ENCODE results near the gene TINAGL1.

Gene TINAGL1, protein sequence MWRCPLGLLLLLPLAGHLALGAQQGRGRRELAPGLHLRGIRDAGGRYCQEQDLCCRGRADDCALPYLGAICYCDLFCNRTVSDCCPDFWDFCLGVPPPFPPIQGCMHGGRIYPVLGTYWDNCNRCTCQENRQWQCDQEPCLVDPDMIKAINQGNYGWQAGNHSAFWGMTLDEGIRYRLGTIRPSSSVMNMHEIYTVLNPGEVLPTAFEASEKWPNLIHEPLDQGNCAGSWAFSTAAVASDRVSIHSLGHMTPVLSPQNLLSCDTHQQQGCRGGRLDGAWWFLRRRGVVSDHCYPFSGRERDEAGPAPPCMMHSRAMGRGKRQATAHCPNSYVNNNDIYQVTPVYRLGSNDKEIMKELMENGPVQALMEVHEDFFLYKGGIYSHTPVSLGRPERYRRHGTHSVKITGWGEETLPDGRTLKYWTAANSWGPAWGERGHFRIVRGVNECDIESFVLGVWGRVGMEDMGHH

DNA sequence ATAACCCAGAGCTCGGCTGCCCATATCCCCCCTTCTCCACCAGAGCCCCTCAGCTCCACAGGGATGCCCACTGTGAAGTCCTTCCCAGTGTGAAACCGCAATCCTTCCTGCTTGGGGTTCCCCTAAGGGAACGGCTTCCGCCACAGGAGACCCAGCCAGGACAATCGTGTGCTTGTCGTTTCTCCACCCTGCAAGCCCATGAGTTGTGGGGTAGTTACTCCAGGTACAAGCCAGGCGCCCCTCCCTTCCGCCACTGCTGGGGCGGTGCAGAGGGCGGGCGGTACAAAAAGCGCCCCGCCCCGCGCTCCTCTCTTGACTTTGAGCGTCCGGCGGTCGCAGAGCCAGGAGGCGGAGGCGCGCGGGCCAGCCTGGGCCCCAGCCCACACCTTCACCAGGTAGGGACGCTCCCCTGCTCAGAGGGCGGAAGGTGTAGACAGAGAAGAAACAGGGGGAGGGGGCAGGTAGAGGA is at the start of gene TINAGL1:
Gene TINAGL1, plus strand, starts transcription at position 315 of the 469 bp plus-strand sequence. CDS start 634 bp downstream, outside the sequence.
- no peak for DNase-seq

DNA sequence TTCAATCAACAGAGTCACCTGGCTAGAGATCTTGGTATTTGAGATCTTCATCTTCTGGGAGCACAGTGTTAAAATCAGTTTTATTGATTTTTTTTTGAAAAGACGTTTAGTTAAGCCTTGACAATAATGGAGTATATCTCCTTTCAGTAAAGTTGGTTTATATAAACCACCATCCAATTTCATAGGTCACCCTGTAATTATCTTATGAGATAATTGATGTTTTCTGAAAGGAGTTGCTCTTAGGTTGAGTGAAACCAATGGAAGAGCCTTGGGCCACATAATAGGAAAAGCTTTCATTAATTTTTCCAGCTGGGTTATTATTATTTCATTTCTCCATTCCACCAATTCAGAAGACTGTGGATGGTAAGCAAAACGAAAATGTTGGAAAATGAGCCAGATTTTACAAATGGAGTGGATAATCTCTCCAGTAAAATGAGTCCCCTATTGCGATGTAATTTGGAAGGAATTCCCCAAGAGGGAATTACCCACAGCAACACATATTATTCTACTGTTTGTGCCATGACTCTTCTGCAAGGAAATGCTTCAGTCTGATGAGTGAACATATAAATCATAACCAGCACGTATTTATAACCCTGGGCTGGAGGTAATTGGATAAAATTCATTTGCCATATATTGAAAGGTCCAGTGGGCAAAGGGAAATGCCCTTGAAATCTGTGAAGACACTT is 46.2 kb upstream of the TINAGL1 start:
- DNase-seq: no peak

DNA sequence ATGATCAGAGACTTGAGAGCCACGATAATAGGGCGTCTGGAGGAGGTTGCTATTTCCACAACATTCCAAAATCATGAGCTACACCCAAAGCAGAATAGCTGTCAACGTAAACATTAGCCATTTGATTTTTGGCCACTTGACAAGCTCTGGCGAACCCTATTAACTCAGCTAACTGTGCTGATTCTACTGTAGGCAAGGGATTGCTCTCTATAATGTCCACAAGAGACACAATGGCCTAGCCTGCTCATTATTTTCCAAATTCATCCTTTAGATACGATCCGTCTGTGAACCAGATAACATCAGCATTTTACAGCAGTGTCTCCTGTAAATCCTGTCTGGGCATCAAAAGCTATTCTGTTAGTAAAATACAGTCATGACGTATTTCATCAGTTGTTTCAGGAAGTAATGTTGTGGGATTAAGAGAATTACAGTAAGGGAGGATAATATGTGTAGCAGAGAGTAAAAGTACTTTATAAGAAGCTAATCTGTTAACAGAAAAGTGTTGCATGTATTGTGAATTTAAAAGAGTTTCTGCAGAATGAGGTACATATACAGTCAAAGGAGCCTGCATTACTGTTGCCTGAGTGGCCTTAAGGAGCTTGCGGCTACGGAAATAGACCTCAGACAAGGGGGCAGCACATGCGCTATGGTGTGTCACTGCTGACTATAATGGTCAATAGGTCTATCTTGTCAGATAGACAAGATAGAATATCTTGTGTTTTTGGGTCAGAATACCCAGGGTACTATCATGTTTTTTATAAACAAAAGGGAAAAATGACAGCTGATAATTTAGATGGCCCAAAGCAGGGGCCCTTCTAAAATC is 44.9 kb upstream of the TINAGL1 start:
- DNase-seq: no peak

DNA sequence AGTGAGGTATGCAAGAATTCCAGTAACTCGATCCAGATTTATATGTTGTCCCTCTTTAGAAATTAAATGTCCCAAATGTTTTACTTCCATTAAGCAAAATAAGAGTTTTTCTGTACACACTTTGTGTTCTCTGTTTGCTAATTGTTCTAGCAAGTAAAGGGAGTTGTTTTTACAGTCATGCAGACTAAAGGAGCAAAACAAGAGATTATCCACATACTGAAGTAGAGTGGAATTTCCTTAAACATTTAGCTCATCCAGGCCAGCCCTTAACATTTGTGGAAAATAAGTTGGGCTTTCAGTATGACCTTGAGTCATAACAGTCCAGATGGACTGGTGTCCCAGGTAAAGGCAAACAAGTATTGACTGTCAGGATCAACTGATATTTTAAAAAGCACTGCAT is 44.1 kb upstream of the TINAGL1 start:
- DNase-seq: no peak

DNA sequence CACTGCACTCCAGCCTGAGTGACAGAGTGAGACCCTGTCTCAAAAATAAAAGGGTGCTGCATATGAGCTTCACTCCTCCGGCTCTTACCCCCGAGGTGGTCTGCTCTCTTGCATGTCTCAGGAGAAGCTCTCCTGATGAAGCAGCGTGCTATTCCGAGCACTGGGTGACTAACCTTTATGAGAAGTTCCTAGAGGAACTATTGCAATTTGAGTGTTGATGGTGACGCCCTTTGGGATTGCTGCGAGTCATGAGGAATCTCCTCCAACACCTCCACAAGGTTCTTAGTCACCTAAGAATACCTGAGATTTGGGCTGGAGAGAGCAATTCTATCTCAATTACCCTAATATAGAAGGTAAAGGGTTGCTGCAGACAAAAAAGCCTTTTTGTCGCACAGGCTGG is 40.8 kb upstream of the TINAGL1 start:
- DNase-seq: no peak

DNA sequence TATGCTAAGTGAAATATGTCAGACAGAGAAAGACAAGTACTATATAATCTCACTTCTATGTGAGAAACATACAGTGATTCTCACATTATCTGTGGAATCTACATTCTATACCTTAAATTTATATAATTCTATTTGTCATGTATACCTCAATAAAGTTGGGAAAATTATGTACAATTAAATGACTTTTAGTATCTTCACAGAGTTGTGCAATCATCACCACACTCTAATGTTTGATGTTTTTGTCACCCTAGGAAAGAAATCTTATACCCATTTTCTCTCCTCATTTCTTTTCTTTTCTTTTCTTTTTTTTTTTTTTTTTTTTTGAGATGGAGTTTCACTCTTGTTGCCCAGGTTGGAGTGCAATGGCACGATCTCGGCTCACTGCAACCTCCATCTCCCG is 37.0 kb upstream of the TINAGL1 start:
- no peak for DNase-seq

DNA sequence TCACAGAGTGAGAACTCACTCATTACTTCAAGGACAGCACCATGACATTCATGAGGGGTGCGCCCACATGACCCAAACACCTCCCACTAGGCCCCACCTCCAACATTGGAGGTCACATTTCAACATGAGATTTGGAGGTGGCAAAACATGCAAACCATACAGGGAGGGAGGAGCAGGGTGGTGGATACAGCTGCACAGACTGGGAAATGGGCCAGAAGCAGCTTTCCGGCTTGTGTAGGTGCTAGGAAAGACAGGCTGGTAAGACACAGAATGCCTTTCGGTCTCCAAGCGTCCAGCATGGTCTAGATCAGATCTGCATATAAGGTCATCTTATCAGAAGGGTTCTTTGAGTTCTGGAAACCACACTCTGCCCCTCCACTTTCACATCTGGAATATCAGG is 35.1 kb upstream of the TINAGL1 start:
- DNase-seq: no peak

DNA sequence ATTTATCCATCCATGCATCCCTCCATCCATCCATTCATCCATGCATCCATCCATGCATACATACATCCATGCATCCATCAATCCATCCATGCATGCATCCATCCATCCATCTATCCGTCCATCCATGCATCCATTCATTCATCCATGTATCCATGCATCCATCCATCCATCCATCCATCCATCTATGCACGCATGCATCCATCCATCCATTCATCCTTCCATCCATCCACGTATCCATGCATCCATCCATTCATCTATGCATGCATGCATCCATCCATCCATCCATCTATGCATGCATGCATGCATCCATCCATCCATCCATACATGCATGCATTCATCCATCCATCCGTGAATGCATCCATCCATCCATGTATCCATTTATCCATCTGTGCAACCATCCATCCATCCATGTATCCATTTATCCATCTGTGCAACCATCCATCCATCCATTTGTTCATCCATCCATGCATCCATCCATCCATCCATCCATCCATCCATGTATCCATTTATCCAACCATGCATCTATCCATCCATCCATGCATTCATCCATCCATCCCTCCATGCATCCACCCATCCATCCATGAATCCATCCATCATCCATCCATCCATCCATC is 30.3 kb upstream of the TINAGL1 start:
- no peak for DNase-seq

DNA sequence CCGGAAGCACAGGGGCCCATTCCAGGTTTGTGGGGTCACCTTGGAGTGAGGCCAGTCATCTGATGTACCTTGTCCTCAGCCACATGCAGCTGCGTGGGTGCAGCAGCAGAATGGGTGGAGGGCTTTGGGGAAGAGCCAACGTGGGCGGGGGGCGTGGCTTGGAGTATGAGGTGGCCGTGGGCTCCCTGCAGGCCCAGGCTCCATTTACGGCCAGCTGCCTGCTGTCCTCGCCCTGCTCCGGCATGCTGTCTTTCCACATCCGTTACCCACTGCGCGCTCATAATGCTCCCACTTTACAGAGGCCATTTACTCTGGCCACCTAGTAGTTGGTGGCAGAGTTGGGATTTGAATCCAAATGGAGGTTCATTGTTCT is 27.8 kb upstream of the TINAGL1 start:
- DNase-seq: no peak

DNA sequence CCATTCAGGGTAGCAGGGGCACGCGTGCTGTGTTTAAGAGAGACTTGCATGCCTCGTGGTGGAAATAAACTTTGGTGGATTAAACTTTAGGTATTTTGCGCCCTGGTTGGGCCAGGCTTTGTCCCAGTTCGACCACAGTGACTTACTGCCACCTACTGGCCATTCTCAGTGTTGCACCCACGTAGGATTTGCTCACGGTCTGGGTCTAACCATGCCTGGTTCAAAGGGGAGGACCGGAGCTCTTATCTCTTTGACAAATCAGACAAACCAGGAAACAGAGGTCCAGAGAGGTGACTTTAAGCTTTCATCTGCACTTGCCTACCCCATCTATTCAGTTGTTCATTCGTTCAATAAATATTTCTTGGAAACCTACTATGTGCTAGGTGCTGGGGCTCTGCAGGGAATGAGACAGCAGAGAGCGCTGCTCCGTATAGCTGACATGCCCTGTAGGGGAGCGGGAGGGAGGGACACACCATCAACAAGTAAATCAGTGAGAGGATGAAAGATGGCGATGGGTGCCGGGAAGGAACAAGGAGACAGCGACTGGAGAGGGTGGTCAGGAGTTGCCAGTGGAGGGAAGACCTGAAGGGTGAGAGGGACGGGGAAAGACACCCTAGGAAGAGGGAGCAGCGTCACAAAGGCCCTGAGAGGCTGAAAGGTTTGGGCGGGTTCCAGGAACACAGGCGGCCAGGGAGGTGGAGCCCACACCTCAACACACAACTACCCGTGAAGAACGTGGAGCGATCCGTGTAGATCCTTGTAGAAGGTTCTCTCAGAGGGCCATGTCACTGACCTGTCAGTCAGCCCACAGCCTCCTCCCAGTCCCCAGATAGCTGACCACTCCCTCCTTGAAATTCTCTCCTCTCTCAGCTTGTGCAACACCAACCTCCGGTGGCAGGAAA is 27.2 kb upstream of the TINAGL1 start:
- DNase-seq: peak; percentile 65

DNA sequence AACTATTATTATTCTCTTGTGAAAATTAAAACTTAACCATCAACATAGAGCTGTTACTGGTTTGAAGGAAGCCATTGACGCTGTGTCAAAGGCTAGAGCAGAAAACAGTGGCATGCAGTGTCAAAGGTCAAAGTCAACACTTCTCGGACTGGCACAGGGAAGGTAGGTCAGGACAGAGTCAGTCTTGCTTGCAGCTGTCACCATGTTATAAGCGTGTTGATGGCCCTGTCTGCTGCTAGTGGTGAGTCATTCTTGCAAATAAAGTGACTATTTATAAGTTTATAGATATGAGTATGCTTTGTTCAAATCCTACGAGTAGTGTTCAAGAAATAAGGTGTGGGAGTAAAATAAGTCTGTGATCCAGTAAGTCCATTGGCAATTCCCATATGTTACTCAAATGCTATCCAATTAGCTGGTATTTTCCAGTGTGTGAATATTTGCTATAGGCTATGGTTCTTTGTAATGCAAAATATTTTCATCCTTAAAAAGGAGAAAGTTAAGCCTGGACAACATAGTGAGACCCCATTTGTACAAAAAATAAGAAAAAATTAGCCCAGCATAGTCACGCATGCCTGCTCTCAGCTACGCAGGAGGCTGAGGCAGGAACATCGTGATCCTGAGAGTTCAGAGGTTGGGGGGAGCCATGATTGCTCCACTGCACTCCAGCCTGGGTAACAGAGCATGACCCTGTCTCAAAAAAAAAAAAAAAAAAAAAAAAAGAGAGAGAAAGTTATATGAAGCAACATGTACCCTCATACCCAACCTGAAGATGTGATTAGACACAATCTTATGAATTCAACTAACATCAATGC is 26.3 kb upstream of the TINAGL1 start:
- DNase-seq: no peak

DNA sequence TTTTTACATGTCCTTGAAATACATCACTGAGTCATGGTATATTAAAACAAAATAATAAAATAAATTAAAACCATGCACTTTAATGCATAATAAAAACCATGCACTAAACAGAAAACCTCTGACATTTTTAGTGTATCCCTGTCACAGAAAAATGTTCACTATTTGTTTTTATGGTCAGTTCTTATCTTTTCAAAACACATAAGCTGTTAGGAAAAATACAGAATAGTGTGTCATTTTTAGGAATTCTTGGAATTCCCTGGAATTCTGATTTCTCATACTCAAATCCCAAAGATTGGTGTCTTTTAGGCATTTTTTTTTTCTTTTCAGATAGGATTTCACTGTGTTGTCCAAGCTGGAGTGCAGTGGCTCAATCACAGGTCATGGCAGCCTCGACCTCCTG is 25.1 kb upstream of the TINAGL1 start:
- no peak for DNase-seq

DNA sequence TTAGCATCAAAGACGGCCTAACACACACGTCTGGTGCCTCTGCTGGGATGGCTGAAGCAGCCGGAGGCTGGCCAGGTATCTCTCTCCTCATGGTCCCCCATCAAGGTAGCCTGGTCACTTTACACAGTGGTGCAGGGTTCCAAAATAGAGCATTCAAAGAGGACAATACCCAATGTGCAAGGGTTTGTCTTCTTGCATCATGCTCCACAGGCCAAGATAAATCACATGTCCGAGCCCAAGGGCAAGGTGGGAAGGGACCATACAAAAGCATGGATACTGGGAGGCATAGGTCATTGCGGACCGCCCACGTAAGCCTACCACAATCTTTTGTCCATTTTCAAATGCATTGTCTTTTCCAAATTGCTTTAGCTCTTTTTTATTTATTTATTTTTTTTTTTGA is 23.8 kb upstream of the TINAGL1 start:
- DNase-seq: no peak

DNA sequence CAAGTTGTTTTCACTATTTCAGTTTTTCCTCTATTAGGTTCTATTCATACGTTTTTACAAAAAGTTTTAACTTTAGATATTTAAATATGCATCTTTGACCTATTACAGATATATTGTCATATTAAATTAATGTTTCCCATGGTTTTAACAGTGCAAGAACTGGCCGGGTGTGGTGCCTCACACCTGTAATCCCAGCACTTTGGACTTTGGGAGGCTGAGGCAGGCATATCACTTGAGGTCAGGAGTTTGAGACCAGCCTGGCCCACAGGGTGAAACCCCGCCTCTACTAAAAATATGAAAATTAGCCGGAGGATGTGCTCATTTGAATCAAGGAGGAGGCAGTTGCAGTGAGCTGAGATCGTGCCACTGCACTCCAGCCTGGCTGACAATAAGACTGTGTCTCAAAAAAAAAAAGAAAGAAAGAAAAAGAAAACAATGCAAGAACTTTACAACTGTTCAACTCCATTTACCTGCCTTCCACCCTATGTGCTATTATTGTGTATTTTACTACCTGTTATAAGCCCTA is 19.8 kb upstream of the TINAGL1 start:
- DNase-seq: no peak

DNA sequence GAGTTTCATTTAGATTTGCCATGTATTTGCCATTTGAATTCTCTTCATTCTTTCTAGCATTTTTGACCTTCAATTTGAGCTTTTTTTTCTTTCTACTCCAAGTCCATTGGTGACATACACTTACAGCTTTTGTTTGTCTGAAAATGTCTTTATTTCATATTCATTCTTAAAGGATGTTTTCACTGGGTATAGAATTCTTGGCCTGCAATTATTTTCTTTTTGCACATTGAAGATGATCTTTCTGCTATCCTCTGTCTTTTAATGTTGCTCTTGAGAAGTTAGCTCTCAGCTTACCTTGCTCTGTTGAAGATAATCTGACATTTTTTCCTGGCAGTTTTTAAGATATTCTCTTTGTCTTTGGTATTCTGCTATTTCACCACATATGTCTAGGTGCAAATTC is 16.6 kb upstream of the TINAGL1 start:
- no peak for DNase-seq

DNA sequence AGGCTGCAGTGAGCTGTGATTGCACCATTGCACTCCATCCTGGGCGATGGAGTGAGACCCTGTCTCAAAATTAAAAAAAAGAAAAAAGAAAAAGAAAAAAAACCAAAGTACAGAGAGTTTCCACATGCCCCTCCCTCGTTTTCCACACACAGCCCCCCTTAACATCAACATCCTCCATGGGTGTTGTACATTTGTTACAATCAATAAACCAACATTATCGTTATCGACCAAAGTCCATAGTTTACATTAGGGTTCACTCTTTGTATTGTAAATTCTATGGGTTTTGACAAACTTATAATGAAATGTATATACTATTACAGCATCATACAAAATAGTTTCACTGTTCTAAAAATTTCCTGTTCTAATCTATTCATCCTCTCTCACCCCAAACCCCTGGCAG is 15.9 kb upstream of the TINAGL1 start:
- no peak for DNase-seq

DNA sequence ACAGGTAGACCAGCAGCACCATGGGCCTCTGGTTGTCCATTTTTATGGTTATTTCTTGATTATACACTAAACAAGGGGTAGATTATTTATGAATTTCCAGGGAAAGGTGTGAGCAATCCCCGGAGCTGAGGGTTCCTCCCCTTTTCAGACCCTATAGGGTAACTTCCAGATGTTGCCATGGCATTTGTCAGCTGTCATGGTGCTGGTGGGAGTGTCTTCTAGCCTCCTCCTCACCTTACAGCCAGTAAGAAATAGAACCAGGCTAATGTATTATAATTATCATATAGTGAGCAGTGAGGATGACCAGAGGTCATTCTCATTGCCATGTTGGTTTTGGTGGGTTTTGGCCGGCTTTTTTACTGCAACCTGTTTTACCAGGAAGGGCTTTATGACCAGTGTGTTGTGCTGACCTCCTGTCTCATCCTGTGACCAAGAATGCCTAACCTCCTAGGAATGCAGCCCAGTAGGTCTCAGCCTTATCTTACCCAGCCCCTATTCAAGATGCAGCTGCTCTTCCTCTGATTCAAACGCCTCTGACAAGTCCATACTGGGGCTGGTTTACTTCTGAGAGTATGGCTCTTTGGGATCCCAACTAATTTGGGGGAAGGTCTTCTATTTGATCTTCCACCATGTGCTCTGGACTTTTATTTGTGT is 13.5 kb upstream of the TINAGL1 start:
- no peak for DNase-seq

DNA sequence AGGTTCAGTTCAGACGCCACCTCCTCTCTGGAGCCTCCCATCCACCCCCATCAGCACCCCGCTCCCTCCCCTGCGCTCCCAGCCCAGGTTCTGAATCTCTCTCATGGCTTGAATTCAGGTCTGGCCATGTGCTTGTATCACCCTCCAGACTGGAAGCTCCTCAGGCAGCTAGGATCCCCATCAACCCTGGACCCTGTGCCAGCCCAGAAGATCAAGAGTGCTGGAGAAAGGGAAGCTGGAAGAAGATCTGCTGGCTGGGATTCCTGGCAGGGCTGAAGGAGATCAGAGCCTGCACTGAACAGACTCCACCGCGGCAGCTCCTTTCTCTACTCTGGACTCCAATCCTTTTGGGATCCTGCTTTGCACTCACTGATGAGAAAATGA is 11.7 kb upstream of the TINAGL1 start:
- DNase-seq: no peak

DNA sequence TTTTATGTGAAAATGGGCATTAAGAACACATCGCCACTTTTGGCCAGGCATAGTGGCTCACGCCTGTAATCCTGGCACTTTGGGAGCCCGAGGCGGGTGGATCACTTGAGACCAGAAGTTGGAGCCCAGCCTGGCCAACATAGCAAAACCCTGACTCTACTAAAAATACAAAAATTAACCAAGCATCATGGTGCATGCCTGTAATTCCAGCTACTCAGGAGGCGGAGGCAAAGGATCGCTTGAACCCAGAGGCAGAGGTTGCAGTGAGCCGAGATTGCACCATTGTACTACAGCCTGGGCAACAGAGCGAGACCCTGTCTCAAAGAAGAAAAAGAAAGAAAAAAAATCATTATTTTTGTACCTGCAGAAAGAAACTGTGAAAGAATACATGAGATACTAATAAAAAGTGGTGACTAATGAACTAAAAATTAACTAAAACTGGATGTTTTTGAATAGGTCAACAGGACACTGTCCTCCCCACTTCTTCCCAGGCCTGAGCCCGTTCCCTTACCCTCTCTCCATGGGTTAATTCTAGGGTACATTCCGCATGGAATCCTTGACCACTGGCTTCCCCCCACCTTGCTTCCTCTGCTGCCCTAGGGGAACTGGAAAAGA is 8.3 kb upstream of the TINAGL1 start:
- no peak for DNase-seq
